GM21528 (cell line): ENCODE results near the gene KLHL15.
"Not testable (repeated sequence)": the region's sequence is repeated elsewhere in the genome, so short reads cannot be mapped to it uniquely, and the experiment has no call there.

Experiments used
- ATAC-seq: cut with Tn5 transposase; IDR thresholded peaks from one replicate; pipeline ENCODE4 v1.9.1; 2021; ENCODE audit warnings: mild to moderate bottlenecking, moderate library complexity; ENCODE audit not compliant: unreplicated experiment, low FRiP score

KLHL15 gene

GRCh38 chrX:24019448-24019847 lies 7.5 kb downstream of the KLHL15 start:
- ATAC-seq, result no peak

- no peak for ATAC-seq
Measured at GRCh38 chrX:24018809-24019208, 8.2 kb downstream of the KLHL15 start.

GRCh38 chrX:24017674-24018073 lies 9.3 kb downstream of the KLHL15 start:
- ATAC-seq, result no peak

- ATAC-seq, result peak; percentile 68
Measured at GRCh38 chrX:24014388-24015018, 12.5 kb downstream of the KLHL15 start.

- no peak for ATAC-seq
Measured at GRCh38 chrX:24012266-24012665, 14.7 kb downstream of the KLHL15 start.

GRCh38 chrX:24005867-24006266 lies 21.1 kb downstream of the KLHL15 start:
- no peak for ATAC-seq

GRCh38 chrX:24005028-24005427 lies 22.0 kb downstream of the KLHL15 start:
- ATAC-seq, result peak; percentile 63

GRCh38 chrX:24002792-24003191 lies 24.2 kb downstream of the KLHL15 start:
- ATAC-seq, result no peak

GRCh38 chrX:24002167-24002566 lies 24.8 kb downstream of the KLHL15 start:
- ATAC-seq, result no peak

- no peak for ATAC-seq
Measured at GRCh38 chrX:23999671-24000070, 27.3 kb downstream of the KLHL15 start.

- no peak for ATAC-seq
Measured at GRCh38 chrX:23993012-23993633, 33.9 kb downstream of the KLHL15 start.

GRCh38 chrX:23992431-23992830 lies 34.6 kb downstream of the KLHL15 start:
- ATAC-seq, result no peak

GRCh38 chrX:23990455-23990854 lies 36.5 kb downstream of the KLHL15 start:
- ATAC-seq, result no peak

- ATAC-seq, result no peak
Measured at GRCh38 chrX:23989689-23990088, 37.3 kb downstream of the KLHL15 start.

- no peak for ATAC-seq
Measured at GRCh38 chrX:23982891-23983290, 44.1 kb downstream of the KLHL15 start.

- ATAC-seq, result no peak
Measured at GRCh38 chrX:23981711-23982110, 45.3 kb downstream of the KLHL15 start.

- ATAC-seq, result no peak
Measured at GRCh38 chrX:23981222-23981621, 45.8 kb downstream of the KLHL15 start.

- ATAC-seq, result no peak
Measured at GRCh38 chrX:23980011-23980441, 47.0 kb downstream of the KLHL15 start.

GRCh38 chrX:23978491-23978890 lies 48.5 kb downstream of the KLHL15 start:
- ATAC-seq, result no peak

GRCh38 chrX:23965630-23966029 lies 61.4 kb downstream of the KLHL15 start:
- ATAC-seq, result not testable (repeated sequence)

GRCh38 chrX:23964191-23964590 lies 62.8 kb downstream of the KLHL15 start:
- ATAC-seq, result no peak

- ATAC-seq, result no peak
Measured at GRCh38 chrX:23959781-23960180, 67.2 kb downstream of the KLHL15 start.
